Activated CD4-positive, alpha-beta T cell treated with anti-CD3 and anti-CD28 coated beads, Interleukin-2, Interleukin-4, amounts not matched to agents 100 ng/mL and 50 ng/mL, durations not matched to agents 16 hours and 8 hours (primary cell): ENCODE measurements around the gene COL5A2.

Experiments used
- DNase-seq: peaks from one replicate; pipeline ENCODE4 v3.0.0-alpha.2; 2020; ENCODE audit warnings: low spot score

COL5A2 gene

GRCh38 chr2:189179570-189179950 lies at the start of gene COL5A2:
Gene COL5A2, minus strand, starts transcription at chr2:189179761. Its CDS starts 157 bp downstream, at chr2:189179604.
- no peak for DNase-seq

DNA sequence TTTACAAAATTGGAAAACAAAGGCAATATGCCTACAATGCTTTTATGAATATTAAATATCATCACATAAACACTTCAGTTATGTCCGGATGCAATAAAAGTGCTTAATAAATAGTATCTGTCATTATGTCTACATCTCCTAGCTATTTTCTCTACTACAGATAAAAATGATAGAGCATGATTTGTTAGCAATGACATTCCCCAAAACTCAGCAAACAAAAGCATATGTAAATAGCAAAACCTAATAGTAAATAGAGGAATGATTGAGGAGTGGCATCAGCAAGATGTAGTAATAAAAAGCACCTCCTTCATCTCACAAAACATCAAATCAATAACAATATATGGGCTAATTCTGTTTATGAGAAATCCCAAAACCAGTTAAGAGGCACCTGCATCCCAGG lies 46.5 kb upstream of the COL5A2 start:
- no peak for DNase-seq

DNA sequence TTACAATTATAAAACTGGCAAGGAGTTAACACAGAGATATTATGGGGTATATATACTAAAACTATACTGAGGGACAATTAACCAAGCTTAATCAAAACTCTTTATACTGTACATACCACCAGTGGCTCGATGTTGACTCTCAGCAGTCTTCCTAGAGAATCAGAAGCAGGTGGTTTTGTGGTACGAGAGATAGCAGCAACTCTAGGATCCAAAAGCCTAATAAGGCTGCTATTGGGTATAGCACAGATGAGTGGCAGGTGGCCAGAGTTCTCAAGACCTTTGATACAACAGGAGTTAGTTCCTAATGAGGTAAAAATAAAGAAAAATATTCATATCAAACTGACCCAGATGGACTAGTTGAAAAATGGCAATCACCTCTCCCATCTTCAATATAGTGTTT lies 45.5 kb upstream of the COL5A2 start:
- DNase-seq = no peak

- no peak for DNase-seq
Measured at GRCh38 chr2:189222468-189223105, 43.0 kb upstream of the COL5A2 start.

- no peak for DNase-seq
Measured at GRCh38 chr2:189221811-189222467, 42.4 kb upstream of the COL5A2 start.

DNA sequence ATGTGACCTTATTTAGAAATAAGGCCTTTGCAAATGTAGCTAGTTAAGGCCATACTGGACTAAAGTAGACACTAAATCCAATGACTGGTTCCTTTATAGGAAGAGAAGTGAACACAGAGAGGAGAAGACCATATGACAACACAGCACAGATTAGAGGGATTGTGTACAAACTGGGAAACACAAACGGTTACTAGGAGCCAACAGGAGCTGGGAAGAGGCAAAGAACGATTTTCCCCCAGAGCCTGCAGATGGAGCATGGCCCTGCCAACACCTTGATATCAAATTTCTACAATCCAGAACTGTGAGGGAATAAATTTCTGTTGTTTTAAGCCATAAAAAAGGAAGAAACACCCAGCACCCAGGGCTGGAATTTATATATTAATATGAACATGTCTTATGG lies 38.7 kb upstream of the COL5A2 start:
- DNase-seq = no peak

GRCh38 chr2:189217541-189217940 lies 38.0 kb upstream of the COL5A2 start:
- DNase-seq = no peak

DNA sequence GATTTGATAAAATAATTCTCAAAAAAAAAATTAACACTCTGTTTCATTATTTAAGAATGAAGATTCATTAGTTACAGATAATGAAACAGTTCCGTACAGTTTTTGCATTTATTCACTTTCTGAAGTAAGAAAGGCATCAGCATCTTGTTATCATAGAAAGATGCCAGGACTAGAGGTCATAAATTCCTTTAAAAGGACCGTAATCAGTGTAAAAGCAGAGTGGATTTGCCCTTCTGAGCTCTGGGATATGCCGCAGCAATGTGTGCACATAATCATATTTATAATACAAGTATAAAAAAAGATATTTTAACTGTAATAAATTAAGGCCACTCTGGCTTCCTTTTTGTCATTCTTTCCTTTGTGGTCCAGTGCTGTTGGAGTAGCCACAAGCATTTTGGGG lies 37.5 kb upstream of the COL5A2 start:
- no peak for DNase-seq

GRCh38 chr2:189214484-189214883 lies 34.9 kb upstream of the COL5A2 start:
- no peak for DNase-seq

GRCh38 chr2:189213250-189213649 lies 33.7 kb upstream of the COL5A2 start:
- no peak for DNase-seq

GRCh38 chr2:189210250-189211087 lies 30.9 kb upstream of the COL5A2 start:
- peak; percentile 67 for DNase-seq

DNA sequence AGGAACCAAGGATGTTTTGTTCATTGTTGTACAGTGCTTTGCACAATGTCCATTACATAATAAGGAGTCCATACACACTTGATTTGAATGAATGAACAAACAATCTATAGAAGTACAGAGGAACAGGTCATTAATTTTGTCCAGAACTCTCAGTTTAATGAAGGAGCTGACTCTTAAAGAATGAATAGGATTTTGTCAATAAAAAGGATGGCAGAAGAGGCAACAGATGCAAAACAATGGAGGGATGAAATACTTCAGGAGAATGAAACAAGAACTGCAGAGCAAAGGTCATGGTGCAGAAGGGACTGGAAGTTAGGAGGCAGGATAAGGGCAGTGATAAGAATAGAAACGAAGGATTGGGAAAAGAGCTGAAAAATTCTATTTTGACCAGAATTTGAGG lies 28.7 kb upstream of the COL5A2 start:
- DNase-seq = no peak

GRCh38 chr2:189204322-189204941 lies 24.9 kb upstream of the COL5A2 start:
- DNase-seq = peak; percentile 4

DNA sequence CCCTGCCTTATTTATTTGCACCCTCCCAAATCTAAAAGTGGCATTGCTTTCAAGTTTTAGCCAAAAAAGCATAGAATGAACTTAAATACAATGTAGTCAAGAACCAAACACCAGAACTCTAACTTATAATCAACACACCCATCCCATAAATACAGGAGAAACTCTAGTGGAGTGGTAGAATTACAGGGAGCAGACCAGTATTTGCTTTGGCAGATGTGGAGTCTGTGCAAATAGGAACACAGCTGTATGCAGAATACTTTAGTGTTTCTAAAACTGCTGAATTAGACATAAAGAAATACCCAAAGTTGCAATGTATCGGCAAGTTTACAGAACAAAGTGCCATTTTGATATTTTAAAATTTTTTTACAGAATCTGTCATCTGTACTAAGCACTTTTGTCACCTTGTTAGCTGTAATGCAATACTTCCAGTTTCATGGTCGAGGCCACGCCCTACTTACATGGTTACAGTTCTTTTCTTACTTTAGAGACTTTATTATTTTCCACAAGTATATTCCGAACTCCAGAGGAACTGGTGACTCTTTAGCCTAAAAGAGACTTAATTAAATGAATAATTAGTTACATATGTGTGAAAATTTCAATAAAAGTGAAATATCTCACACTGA lies 23.7 kb upstream of the COL5A2 start:
- DNase-seq = no peak

DNA sequence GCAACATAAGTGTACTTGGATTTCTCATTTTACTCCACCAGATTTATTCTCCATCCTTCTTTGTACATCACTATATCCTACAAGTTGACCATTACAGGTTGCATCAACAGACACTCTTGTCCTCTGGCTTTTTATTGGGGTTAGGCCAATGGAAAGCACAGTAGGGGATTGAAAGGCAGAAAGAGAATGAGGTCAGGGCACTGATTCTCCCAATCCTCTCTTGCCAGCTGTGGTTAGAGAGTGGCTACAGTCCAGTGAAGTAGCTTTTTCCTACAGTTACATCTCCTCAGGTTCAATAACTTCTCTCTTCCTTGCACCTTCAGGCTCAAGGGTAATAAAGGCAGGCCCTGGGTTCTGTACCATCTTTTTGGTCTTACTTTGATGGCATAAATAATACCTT lies 20.2 kb upstream of the COL5A2 start:
- DNase-seq = no peak

DNA sequence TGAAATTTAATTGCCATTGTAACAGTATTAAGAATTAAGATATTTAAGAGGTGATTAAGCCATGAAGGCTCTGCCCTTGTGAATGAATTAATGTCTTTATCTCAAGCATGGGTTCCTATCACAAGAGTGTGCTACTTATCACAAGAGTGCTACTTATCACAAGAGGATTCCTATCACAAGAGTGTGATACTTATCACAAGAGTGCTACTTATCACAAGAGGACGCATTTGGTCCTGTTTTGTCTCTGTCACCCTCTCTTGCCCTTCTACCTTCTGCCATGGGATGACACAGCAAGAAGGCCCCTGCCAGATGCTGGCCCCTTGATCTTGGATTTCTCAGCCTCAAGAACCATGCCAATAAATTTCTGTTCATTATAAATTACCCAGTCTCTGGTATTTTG lies 13.2 kb upstream of the COL5A2 start:
- no peak for DNase-seq

DNA sequence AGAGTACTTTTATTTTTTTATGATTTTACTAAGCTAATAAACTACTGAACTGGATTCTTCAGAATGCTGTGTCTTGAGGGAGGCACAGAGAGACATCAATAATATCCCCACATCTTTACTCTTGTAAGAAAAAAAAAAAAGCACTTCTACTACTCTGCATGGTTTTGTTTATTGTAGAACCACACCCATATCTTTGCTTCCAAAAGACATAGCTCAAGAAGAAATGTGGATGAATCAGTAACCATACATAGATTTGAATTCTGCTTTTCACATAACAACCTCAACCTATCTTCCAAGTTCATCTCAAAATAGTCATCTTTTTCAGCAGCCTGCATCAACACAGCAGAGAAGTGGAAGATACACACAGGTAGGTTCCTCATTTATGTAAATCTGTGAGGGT lies 12.2 kb upstream of the COL5A2 start:
- DNase-seq = no peak

- DNase-seq = no peak
Measured at GRCh38 chr2:189190685-189191084, 11.1 kb upstream of the COL5A2 start.

GRCh38 chr2:189188115-189188805 lies 8.7 kb upstream of the COL5A2 start:
- no peak for DNase-seq

GRCh38 chr2:189183170-189183569 lies 3.6 kb upstream of the COL5A2 start:
- DNase-seq = no peak

DNA sequence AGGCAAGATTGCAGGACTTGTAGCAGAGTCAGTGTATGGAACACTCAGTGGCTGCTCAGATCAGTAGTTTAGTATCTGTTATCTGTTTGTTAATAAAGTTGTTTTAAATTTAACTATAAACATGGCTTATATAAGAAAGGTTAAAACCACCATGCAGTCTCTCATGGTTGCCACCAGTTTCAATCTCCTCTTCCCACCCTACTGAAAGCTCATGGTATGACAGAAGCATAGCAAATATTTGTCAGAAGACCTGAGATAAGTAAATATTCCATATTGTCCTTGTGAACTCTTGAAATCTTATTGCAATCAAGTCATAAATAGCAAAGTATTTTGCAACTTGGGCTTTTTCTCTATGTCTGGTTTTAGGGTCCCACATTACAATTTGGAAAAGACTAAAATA lies 2.1 kb upstream of the COL5A2 start:
- no peak for DNase-seq
